ENCODE data around the gene RSRP1. TPM values are rescaled to one million over a fixed set of nuclear protein-coding genes. Genes with fewer than 3 reads are reported as not detected.

Gene RSRP1
- total and polyA plus RNA-seq, 12 donors: 21.1 to 455 (median 28.1) TPM

GRCh38 chr1:25209516-25209915, 37.7 kb downstream of the RSRP1 start:
- Histone ChIP-seq H3K4me3 (no peak overlapping the region), H3K27ac (no peak overlapping the region), H3K4me1 (no peaks in the 10 kb centered on the region), H3K27me3 (peaks cover 0 to 39% (median 9%) of the 10 kb centered on the region in 7 donors), H3K9me3 (no peaks in the 10 kb centered on the region), H3K36me3 (no peaks in the 10 kb centered on the region)
- intact Hi-C loops (cut with DNase I): loop anchor here in 8 of 10 donors (5.0 to 10.0 kb wide), 5 partner anchors 275 to 362 kb away; partner anchors contain the start of gene RUNX3 (in 5 of the 8)
- WGBS, 2 donors: 89 to 95% methylated on average over 4 of the region's 4 CpGs
- no peak for DNase-seq
- ATAC-seq: no peak
- TF ChIP-seq CTCF (IDR thresholded peaks at IDR 0.05): no peak

GRCh38 chr1:25208561-25209222, 38.6 kb downstream of the RSRP1 start:
- intact Hi-C loops (cut with DNase I): loop anchor here in 8 of 10 donors (5.0 to 10.0 kb wide), 5 partner anchors 274 to 361 kb away; partner anchors contain the start of gene RUNX3 (in 5 of the 8)
- Histone ChIP-seq H3K4me1 (no peaks in the 10 kb centered on the region), H3K4me3 (no peak overlapping the region)

GRCh38 chr1:25208092-25208491, 39.2 kb downstream of the RSRP1 start:
- no peaks in the 10 kb centered on the region for H3K36me3 ChIP-seq
- DNase-seq (no peak), ATAC-seq (no peak)
- H3K9me3 ChIP-seq: no peaks in the 10 kb centered on the region
- H3K4me1 ChIP-seq: no peaks in the 10 kb centered on the region
- no peak overlapping the region for H3K27ac ChIP-seq
- WGBS, 2 donors: 59 to 82% methylated on average over 1 of the region's 1 CpG
- TF ChIP-seq CTCF (IDR thresholded peaks at IDR 0.05): no peak
- H3K27me3 ChIP-seq: peaks cover 0 to 39% (median 9%) of the 10 kb centered on the region in 7 donors
- intact Hi-C loops (cut with DNase I): loop anchor here in 8 of 10 donors (5.0 to 10.0 kb wide), 5 partner anchors 273 to 361 kb away; partner anchors contain the start of gene RUNX3 (in 5 of the 8)
- no peak overlapping the region for H3K4me3 ChIP-seq

More at GRCh38 chr1:25208561-25209222, 38.6 kb downstream of the RSRP1 start:
- no peak for ATAC-seq
- WGBS, 2 donors: 77 to 79% methylated on average over 2 of the region's 2 CpGs
- TF ChIP-seq CTCF (IDR thresholded peaks at IDR 0.05): no peak
- Histone ChIP-seq H3K36me3 (no peaks in the 10 kb centered on the region), H3K27me3 (peaks cover 0 to 39% (median 9%) of the 10 kb centered on the region in 7 donors), H3K27ac (no peak overlapping the region), H3K9me3 (no peaks in the 10 kb centered on the region)
- DNase-seq: no peak

- intact Hi-C loops (cut with DNase I): loop anchor here in 8 of 10 donors (5.0 to 10.0 kb wide), 5 partner anchors 271 to 359 kb away; partner anchors contain the start of gene RUNX3 (in 5 of the 8)
- Histone ChIP-seq H3K4me3 (no peak overlapping the region), H3K27me3 (peaks cover 0 to 29% (median 9%) of the 10 kb centered on the region in 7 donors), H3K4me1 (no peaks in the 10 kb centered on the region), H3K9me3 (no peaks in the 10 kb centered on the region), H3K36me3 (no peaks in the 10 kb centered on the region), H3K27ac (no peak overlapping the region)
- DNase-seq: no peak
- whole genome bisulfite sequencing, 2 donors: 91 to 92% methylated on average over 5 of the region's 5 CpGs
- TF ChIP-seq CTCF (IDR thresholded peaks at IDR 0.05): no peak
- no peak for ATAC-seq
Measured at GRCh38 chr1:25206201-25206600, 41.1 kb downstream of the RSRP1 start.

Data from heart right ventricle (tissue), 16 donors.